NCI-H1092 treated with DMSO at 0.1 percent for 48 hours (cell line): ENCODE data around the gene GPX6.
"Not testable (repeated sequence)": the region's sequence is repeated elsewhere in the genome, so short reads cannot be mapped to it uniquely, and the experiment has no call there.

Experiments
- DNase-seq: peaks from one replicate; lab custom pipeline; 2025; lab: John Stamatoyannopoulos, UW

The GPX6 gene

GRCh38 chr6:28480253-28480932 lies 35.2 kb downstream of the GPX6 start:
- no peak for DNase-seq

DNA sequence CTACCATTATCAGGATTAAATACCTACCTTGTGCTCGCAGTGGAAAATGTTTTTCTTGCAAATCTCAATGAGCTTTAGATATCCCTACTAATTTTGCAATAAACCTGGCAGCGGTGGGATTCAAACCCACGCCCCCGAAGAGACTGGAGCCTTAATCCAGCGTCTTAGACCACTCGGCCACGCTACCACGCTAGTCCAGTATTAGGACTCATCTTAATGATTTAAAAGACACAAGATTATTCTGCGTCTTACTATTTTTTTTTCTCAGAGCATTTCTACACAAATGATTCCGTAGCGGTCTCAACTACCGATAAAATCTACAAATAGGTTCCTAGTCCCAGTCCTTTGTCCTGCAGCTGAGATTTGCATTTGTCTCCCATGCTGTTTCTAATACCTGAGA lies 37.1 kb downstream of the GPX6 start:
- DNase-seq: no peak

- no peak for DNase-seq
Observed at GRCh38 chr6:28474441-28475219, 41.0 kb downstream of the GPX6 start.

DNA sequence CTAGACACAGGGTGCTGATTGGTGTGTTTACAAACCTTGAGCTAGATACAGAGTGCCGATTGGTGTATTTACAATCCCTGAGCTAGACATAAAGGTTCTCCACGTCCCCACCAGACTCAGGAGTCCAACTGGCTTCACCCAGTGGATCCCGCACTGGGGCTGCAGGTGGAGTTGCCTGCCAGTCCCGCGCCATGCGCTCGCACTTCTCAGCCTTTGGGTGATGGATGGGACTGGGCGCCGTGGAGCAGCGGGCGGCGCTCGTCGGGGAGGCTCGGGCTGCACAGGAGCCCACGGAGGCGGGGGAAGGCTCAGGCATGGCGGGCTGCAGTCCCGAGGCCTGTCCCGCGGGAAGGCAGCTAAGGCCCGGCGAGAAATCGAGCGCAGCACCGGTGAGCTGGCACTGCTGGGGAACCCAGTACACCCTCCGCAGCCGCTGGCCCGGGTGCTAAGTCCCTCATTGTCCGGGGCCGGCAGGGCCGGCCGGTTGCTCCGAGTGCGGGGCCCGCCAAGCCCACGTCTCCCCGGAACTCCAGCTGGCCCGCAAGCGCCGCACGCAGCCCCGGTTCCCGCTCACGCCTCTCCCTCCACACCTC lies 46.3 kb downstream of the GPX6 start:
- not testable (repeated sequence) for DNase-seq

DNA sequence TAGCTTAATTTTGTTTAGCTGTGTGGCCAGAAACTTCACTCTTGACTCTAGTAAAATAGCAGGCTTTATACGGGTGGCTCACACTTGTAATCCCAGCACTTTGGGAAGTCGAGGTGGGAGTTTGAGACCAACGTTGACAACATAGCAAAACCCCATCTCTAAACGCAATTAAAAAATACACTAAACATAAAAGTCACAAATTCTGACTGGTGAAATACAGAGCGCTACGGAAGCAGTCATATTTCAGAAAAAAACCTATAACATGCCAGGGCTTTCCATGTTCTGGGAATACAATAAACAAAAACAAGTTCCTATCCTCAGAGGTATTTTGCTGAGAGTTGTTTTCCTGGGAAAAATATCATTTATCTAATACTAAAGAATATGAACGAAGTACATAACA lies 47.5 kb downstream of the GPX6 start:
- DNase-seq: no peak

GRCh38 chr6:28462401-28462800 lies 53.2 kb downstream of the GPX6 start:
- no peak for DNase-seq

- DNase-seq: no peak
Observed at GRCh38 chr6:28458568-28458967, 57.0 kb downstream of the GPX6 start.
